ENCODE data around the gene CST11. TPM values are rescaled to one million over a fixed set of nuclear protein-coding genes. Genes with fewer than 3 reads are reported as not detected.

The CST11 gene
- total RNA-seq, 1 experiment from 2014 or later, result not detected

GRCh38 chr20:23484081-23484480 lies 31.4 kb upstream of the CST11 start:
- no peaks in the 10 kb centered on the region for H3K4me1 Mint-ChIP-seq (ENCODE audit: insufficient read depth, unreplicated experiment)
- DNase-seq (ENCODE audit: unreplicated experiment), result no peak
- BruUV-seq (replicated peaks), result no TSS peak
- peaks cover 11% of the 10 kb centered on the region for H3K9me3 Mint-ChIP-seq (ENCODE audit: unreplicated experiment)
- ChIA-PET CTCF (interaction anchor here (0.6 kb wide), 1 partner anchor 183 kb away, joined by 6 read pairs; no protein-coding TSS in a partner anchor), POLR2A (no interaction called here)
- intact Hi-C loops (cut with micrococcal nuclease), result no loop called here
- H3K4me3 Mint-ChIP-seq (ENCODE audit: unreplicated experiment), result no peak overlapping the region
- H3K27me3 Mint-ChIP-seq (ENCODE audit: insufficient read depth, unreplicated experiment), result no peaks in the 10 kb centered on the region
- no peak overlapping the region for H3K27ac Mint-ChIP-seq (ENCODE audit: low read depth, unreplicated experiment)
- no peak for TF ChIP-seq CTCF (IDR thresholded peaks at IDR 0.05; ENCODE audit: unreplicated experiment)
- no peaks in the 10 kb centered on the region for H3K36me3 Mint-ChIP-seq (ENCODE audit: insufficient read depth, unreplicated experiment)

GRCh38 chr20:23482138-23482537 lies 29.5 kb upstream of the CST11 start:
- intact Hi-C loops (cut with micrococcal nuclease), result no loop called here
- no peaks in the 10 kb centered on the region for H3K27me3 Mint-ChIP-seq (ENCODE audit: insufficient read depth, unreplicated experiment)
- H3K4me3 Mint-ChIP-seq (ENCODE audit: unreplicated experiment), result no peak overlapping the region
- H3K27ac Mint-ChIP-seq (ENCODE audit: low read depth, unreplicated experiment), result no peak overlapping the region
- peaks cover 2% of the 10 kb centered on the region for H3K9me3 Mint-ChIP-seq (ENCODE audit: unreplicated experiment)
- no peak for DNase-seq (ENCODE audit: unreplicated experiment)
- H3K36me3 Mint-ChIP-seq (ENCODE audit: insufficient read depth, unreplicated experiment), result no peaks in the 10 kb centered on the region
- ChIA-PET POLR2A (no interaction called here), CTCF (interaction anchor here (0.8 to 3.5 kb wide), 3 partner anchors 32 to 40 kb away, joined by 3 to 10 read pairs (median 3); no protein-coding TSS in a partner anchor)
- no TSS peak for BruUV-seq (replicated peaks)
- H3K4me1 Mint-ChIP-seq (ENCODE audit: insufficient read depth, unreplicated experiment), result no peaks in the 10 kb centered on the region
- no peak for TF ChIP-seq CTCF (IDR thresholded peaks at IDR 0.05; ENCODE audit: unreplicated experiment)

- H3K4me3 Mint-ChIP-seq (ENCODE audit: unreplicated experiment), result no peak overlapping the region
These were observed 26.4 kb upstream of the CST11 start for GRCh38 chr20:23479043-23479442.

GRCh38 chr20:23477223-23477622 lies 24.5 kb upstream of the CST11 start:
- DNase-seq (ENCODE audit: unreplicated experiment), result no peak
- CTCF ChIA-PET, result no interaction called here
- intact Hi-C loops (cut with micrococcal nuclease), result no loop called here
- no peaks in the 10 kb centered on the region for H3K9me3 Mint-ChIP-seq (ENCODE audit: unreplicated experiment)
- H3K4me1 Mint-ChIP-seq (ENCODE audit: insufficient read depth, unreplicated experiment), result no peaks in the 10 kb centered on the region
- no peak overlapping the region for H3K27ac Mint-ChIP-seq (ENCODE audit: low read depth, unreplicated experiment)
- H3K36me3 Mint-ChIP-seq (ENCODE audit: insufficient read depth, unreplicated experiment), result no peaks in the 10 kb centered on the region
- BruUV-seq (replicated peaks), result no TSS peak
- no peaks in the 10 kb centered on the region for H3K27me3 Mint-ChIP-seq (ENCODE audit: insufficient read depth, unreplicated experiment)
- H3K4me3 Mint-ChIP-seq (ENCODE audit: unreplicated experiment), result no peak overlapping the region
- TF ChIP-seq CTCF (IDR thresholded peaks at IDR 0.05; ENCODE audit: unreplicated experiment), result no peak
- POLR2A ChIA-PET, result no interaction called here

More at GRCh38 chr20:23479043-23479442, 26.4 kb upstream of the CST11 start:
- no peaks in the 10 kb centered on the region for H3K4me1 Mint-ChIP-seq (ENCODE audit: insufficient read depth, unreplicated experiment)
- CTCF ChIA-PET, result interaction anchor here (0.6 kb wide), 1 partner anchor 1780 kb away, joined by 4 read pairs; no protein-coding TSS in a partner anchor
- H3K9me3 Mint-ChIP-seq (ENCODE audit: unreplicated experiment), result no peaks in the 10 kb centered on the region
- intact Hi-C loops (cut with micrococcal nuclease), result no loop called here
- H3K27me3 Mint-ChIP-seq (ENCODE audit: insufficient read depth, unreplicated experiment), result no peaks in the 10 kb centered on the region
- no TSS peak for BruUV-seq (replicated peaks)
- DNase-seq (ENCODE audit: unreplicated experiment), result no peak
- no peak overlapping the region for H3K27ac Mint-ChIP-seq (ENCODE audit: low read depth, unreplicated experiment)
- POLR2A ChIA-PET, result no interaction called here
- TF ChIP-seq CTCF (IDR thresholded peaks at IDR 0.05; ENCODE audit: unreplicated experiment), result no peak
- H3K36me3 Mint-ChIP-seq (ENCODE audit: insufficient read depth, unreplicated experiment), result no peaks in the 10 kb centered on the region
